Esophagus squamous epithelium (tissue), 4 donors: ENCODE results near the gene C3orf62.

Experiments used
- POLR2A ChIP-seq, 4 donors: fragments of 450-650 bp; IDR thresholded peaks; one replicate each; pipeline ENCODE4 v1.6.1; 2017; ENCODE audit warnings: antibody characterized with exemption in 4 of 4, mild to moderate bottlenecking in 4 of 4, moderate library complexity in 3 of 4
- TF ChIP-seq, protein P1 (sequence below), 6 experiments: fragments of 450-650 bp in 4 of 6; fragments of 200-600 bp in 2 of 6; sonication (generic) in 2 of 6; IDR thresholded peaks; one replicate each; pipeline ENCODE4 v1.5.1; 2016 to 2019; ENCODE audit warnings: antibody characterized with exemption in 6 of 6, mild to moderate bottlenecking in 4 of 6, moderate library complexity in 4 of 6

GRCh38 chr3:49283997-49284396 is 7.0 kb upstream of the C3orf62 start:
- TF ChIP-seq, protein P1, sequence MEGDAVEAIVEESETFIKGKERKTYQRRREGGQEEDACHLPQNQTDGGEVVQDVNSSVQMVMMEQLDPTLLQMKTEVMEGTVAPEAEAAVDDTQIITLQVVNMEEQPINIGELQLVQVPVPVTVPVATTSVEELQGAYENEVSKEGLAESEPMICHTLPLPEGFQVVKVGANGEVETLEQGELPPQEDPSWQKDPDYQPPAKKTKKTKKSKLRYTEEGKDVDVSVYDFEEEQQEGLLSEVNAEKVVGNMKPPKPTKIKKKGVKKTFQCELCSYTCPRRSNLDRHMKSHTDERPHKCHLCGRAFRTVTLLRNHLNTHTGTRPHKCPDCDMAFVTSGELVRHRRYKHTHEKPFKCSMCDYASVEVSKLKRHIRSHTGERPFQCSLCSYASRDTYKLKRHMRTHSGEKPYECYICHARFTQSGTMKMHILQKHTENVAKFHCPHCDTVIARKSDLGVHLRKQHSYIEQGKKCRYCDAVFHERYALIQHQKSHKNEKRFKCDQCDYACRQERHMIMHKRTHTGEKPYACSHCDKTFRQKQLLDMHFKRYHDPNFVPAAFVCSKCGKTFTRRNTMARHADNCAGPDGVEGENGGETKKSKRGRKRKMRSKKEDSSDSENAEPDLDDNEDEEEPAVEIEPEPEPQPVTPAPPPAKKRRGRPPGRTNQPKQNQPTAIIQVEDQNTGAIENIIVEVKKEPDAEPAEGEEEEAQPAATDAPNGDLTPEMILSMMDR (IDR thresholded peaks at IDR 0.05), result no peak
- TF ChIP-seq POLR2A (IDR thresholded peaks at IDR 0.05), result no peak
